Limb (tissue), 2 donors: ENCODE results near the gene SESN1.
"Not testable (repeated sequence)": the region's sequence is repeated elsewhere in the genome, so short reads cannot be mapped to it uniquely, and the experiment has no call there.

ENCODE experiments used
- DNase-seq, 2 donors: peaks; one replicate each; pipeline ENCODE4 v3.0.0-alpha.2; 2016; ENCODE audit errors: extremely low spot score in 2 of 2

Gene SESN1

DNA sequence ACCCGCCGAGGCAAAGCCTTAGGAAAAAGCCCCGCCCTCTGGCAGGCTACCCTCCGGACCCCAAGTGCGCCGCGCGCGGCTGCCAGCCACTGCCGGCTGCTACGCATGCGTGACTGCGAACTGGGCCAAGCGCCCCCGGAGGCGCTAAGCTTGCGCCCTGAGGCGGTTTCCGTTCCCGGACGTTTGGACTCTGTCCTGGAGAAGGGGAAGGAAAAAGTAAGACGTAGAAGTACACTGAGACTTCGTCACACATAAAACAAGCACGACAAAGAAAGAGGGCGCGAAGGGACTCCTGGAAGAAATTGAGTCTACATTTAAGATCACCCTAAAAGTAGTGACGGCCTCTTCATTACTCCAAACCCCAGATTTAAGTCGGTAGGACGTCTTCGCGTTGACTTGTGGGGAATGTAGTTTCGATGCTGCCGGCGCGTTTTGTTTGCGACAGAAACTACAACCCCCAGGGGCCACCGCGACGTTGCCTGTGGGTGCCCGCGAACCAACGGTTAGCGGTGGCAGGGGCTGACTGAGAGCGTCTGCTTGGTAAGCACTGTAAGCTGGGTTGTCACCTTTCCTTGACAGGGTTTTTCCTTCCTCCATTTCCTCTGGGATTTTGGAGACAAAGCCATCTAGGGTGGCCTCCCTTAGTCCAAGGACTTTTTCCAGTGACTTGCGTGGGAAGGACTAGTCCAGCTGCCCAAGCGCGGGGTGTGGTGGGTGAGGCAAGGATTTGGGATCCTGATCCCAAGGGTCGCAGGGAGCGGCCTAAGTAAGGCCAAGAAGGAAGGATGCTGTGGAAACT is 589 bp upstream of the SESN1 start, which contains the start of gene CEP57L1:
TSS of gene CEP57L1 (plus strand) at position 472 of the 799 bp plus-strand sequence. CDS start 49,715 bp downstream, outside the sequence.
- DNase-seq = peak; percentile 96 to 99

DNA sequence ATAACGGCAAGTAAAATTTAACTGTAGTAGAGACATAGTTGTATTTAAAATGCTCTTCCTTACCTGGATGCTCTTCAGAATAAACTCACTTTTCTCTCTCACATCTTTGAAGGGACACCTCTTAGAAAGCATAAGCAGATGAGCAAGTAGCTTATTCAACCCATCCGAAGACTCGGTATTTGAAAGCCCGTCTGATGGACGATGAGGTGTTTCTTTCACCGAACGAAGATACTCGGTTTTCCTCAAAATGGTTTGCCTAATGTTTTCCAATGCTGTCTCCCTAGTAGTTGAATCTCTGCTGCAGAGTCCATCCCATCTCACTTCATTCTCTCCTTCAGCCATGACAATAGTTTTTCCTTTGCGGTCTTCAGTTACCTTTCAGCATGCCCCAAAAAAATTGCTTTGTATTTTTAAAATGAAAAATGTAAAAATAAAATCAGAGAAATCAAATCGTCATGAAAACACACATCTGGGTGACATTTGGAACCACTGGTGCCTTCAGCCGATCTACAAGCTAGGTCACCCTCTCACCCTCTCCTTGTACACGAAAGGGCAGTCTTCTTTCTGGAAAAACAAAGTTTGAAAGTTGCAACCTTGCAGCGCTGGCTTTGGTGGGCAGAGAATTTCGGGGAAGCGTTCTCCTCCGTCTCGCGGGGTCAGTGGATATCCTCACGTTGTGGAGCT is 772 bp downstream of the SESN1 start:
- DNase-seq = no peak

- DNase-seq = no peak
These were observed 2.6 kb downstream of the SESN1 start for GRCh38 chr6:109092074-109092473.

DNA sequence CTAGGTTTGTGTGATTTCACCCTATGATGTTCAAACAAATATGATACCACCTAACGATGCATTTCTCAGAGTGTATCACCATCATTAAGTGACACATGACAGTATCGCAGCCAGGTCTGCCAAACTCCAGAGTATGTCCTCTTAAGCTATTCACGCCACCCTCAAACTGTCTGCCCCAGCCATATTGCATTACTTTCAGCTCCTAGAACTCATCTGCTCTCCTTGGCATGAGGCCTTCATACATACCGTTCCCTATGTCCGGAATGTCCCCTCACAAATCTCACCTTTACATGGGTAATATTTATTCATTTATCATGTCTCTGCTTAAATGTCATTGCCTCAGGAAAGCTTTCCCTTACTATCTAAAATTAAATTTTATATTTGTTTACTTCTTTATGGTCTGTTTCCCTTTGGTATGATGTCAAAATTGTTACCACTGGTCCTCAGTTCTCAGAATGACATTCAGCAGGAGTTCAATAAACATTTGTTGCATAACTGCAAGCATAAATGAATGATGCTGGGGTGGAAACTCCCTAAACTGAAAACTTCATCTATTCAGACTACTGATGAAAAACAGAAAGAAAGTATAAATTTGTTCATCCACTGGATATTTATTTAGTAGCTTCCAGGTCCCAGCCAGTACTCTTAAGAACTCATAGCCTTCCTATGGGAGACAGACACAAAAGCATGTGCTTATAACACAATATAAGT is 3.2 kb downstream of the SESN1 start:
- DNase-seq = no peak

DNA sequence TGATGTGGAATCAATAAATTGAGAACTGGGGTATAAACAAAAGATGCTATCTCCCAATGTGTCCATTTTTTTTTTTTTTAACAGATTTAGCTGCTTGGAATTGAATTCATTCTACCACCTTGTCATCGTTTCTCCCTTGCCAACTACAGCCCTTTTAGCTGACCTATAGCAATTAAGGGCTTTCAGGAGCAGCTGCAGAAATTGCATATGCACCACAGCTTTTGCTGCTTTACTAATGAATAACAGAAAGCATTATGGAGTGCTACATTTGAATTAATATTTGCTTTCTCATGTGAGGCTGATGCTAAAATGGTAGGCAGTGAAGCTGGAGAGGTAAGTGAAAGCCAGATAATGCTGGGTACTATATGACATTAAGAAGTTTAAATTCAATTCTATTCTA is 5.7 kb downstream of the SESN1 start:
- no peak for DNase-seq

- no peak for DNase-seq
These were observed 6.9 kb downstream of the SESN1 start for GRCh38 chr6:109087661-109088264.

- not testable (repeated sequence) for DNase-seq
These were observed 10.5 kb downstream of the SESN1 start for GRCh38 chr6:109084146-109084545.

DNA sequence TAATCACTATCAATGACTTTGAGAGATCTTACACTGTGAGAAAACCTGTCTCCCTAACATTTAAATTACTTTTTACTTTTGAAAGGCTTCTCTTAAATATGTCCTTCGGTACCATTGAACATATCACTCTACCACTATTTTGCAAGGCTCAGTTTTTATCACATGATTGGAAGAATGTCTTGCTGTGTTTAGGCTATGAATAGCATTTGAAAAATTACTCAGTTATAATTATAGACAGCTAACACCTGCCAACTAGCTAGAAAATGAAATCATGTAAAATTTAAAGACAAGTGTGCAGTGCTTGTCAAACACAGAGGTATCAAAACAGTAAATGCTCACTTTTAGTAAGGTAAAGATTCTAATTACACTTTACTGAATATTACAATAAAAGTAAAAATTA is 11.0 kb downstream of the SESN1 start:
- no peak for DNase-seq

GRCh38 chr6:109082188-109082577 is 12.5 kb downstream of the SESN1 start:
- no peak for DNase-seq

GRCh38 chr6:109081516-109082187 is 13.0 kb downstream of the SESN1 start:
- no peak for DNase-seq

DNA sequence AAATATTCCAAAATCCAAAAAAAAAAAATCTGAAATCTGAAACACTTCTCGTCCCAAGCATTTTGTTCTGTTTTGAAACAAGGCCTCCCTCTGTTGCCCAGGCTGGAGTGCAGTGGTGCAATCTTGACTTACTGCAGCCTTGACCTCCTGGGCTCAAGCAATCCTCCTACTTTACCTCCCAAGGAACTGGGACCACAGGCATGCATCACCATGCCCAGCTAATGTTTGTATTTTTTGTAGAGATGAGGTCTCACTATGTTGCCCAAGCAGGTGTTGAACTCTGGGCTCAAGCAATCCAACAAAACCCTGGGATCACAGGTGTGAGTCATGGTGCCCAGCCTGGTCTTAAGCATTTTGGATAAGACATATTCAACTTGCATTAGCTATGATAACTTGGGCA is 13.6 kb downstream of the SESN1 start:
- no peak for DNase-seq

GRCh38 chr6:109079981-109080380 is 14.7 kb downstream of the SESN1 start:
- peak; percentile 43 to 73 for DNase-seq

GRCh38 chr6:109076377-109076776 is 18.3 kb downstream of the SESN1 start:
- no peak for DNase-seq

DNA sequence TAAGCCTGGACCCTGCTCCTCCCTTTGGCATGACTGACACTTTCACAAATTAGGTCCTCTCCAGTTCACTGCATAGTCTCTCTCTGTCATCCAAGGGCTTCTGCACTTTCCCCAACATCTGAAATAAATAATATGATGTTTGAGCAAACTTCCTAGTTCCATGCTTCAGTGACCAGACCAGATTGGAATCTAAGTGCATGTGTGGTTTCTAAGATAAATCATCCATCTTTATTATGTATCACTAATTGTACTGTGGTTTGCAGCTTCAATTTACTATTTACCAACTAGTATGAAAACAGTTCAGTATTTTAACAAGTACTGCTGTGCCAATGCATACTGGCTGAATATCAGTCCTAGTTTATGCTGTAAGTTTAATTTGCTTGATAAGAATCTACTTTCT is 18.7 kb downstream of the SESN1 start:
- DNase-seq = no peak

DNA sequence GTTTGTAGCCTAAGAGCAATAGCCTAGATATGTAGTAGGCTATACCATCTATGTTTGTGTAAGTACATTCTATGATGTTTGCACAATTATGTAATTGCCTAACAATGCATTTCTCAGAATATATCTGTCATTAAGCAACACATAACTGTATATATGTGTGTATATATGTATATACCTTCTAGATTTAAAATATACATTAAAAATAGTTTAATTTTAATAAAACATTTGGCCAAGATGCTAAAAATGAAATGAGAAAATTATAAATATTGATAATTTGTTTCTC is 20.6 kb downstream of the SESN1 start:
- DNase-seq = no peak

DNA sequence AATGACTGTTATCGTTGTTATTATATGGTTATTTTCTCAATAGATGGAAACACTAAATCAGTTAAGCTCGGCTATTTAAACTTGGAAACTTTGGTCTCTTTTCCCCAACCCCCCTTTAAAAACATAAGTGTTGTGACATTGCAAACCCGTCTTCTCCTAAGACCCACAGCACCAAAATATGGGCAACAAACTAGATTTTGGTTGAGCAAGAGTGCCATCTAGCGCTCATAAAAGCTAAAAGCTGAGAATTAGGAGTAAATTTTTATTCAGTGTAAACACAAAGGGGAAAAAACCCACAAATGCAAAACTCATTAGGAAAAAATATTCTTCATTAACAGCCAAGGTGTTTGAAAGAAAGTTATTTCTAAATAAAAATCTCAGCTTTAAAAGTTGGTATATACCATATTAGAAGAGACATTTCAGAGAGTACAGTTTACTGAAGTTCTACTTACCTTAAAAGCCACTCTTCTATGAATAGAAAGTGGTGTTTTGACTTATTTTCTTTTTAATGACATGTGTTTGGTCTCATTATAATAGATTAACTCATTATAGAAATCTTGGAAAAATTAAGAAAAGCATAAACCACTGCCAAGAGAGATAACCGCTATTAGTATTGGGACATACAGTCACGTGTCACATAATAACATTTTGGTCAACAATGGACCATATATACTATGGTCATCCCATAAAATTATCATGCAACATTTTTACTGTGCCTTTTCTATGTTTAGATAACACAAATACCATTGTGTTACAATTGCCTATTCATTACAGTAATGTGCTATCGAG is 21.1 kb downstream of the SESN1 start:
- peak in 1 of 2 donors; percentile 81 for DNase-seq

DNA sequence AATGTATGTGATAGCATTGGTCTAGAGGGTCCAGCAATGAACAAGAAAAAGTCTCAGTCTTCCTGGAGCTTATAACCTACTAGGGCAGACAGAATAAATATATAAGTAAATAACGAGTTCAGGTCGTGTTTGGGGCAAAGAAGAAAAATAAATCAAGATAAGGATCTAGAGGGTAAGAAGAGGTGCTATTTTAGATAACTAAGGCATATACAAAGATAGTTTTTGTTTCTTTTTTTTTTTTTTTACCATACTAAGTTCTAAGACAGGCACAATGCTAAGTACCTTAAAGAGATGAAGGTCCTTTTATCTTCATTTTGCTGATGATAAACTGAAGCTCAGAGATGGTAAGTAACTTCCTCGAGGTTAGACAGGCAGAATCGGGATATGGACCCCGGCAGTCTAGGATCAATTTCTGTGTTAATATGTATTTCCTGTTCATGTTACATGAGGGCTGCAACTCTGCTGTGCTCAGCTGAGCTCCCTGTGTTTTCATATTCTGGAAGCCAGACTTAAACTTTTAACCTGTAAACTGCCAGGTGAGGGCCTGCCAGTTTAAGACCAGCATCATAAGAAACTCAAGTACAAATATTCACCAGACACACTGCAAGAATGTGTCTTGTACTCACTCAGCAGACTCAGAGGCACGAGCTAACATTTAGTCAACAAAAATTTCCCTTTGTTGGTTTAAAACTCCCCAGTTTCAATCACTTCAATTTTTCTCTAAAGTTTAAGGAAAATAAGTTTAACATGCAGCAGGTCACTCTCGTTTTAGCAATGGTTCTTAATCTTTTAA is 23.3 kb downstream of the SESN1 start:
- DNase-seq = no peak

DNA sequence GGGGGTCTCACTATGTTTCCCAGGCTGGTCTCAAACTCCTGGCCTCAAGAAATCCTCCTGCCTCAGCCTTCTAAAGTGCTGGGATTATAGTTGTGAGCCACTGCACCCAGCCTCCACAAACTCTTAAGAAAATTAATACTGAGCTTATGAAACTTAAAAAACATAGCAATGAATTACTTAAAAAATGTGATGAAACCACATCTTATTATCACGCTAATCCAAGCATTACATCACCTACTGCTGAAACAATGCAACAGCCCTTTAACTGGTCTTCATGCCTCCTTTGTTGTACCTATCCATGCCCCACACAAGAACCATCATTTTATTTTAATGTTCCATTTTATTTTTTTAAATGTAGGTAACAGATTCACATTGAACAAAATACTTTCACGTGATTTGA is 24.9 kb downstream of the SESN1 start:
- DNase-seq = no peak

- no peak for DNase-seq
These were observed 31.8 kb downstream of the SESN1 start for GRCh38 chr6:109062767-109063352.

GRCh38 chr6:109062216-109062615 is 32.4 kb downstream of the SESN1 start:
- no peak for DNase-seq
